ENCODE measurements around the gene DIAPH2.

Gene DIAPH2

DNA sequence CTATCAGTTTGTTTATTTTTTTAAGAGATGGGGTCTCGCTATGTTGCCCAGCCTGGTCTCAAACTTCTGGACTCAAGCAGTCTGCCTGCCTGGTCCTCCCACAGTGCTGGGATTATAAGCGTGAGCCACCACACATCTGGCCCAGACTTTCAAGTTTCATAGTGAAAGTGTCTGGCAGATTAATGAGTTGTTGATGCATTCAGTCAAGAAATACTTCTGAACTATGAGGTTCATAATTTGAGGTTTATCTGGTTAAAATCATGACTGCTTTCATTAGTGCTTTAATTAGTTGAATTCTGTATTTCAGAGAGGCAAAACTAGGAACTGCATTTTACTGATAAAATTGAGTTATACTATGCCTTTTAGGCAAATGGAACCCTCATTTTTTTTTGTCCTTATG is 837.7 kb downstream of the DIAPH2 start:
- no peak for DNase-seq

DNA sequence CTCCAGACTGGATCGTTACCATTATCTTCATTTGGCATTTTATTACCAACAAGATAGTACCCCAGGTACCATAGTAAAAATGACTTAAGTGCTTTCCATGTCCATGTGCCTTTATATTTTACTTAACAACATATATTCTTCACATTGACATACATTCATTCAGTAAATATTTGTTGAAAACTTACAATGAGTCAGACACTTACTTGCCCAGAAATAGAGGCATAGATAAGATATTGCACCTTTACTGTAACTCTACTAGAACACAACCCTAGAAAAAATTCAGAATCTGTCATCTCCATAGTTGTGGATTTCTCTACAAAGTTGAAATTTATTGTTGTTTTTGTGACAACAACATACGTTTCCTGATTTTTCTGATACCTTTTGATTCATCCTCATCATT is 839.7 kb downstream of the DIAPH2 start:
- no peak for DNase-seq

DNA sequence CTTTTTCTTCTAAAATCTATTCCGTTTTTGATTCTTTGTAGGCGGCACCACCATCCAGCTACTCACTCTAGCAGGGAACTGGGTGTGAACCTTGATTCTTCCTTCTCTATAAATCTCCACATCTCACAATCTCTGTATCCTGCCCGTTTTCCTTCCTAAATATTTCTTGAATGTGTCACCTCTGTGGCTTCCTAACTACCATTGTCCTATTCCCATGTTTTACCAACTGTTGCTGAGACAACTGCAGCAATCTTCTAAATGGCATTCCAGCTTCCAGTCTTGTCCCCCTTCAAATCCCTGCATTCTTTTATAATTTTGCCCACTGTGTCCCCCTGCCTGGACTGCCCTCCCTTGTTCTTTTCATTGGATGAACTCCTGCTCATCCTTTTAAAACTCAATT is 840.4 kb downstream of the DIAPH2 start:
- no peak for DNase-seq

DNA sequence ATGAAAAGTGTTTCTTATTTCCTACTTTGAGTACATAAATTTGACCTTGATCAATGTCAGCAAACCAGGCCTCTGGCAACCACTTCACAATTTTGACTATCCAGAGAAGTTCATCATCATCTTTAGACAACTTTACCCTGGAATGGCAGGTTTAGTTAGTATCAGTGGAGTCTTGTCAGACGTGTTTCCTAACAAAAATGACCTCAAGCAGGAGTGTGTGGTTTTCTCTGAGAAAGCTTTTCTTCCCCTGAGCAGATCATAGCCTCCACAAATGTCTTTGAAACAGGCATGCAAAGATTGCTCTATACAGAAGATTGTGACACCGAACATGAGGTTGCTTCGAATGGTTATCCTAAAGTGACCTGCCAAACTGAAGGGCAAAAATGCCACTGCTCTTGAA is 841.3 kb downstream of the DIAPH2 start:
- no peak for DNase-seq

DNA sequence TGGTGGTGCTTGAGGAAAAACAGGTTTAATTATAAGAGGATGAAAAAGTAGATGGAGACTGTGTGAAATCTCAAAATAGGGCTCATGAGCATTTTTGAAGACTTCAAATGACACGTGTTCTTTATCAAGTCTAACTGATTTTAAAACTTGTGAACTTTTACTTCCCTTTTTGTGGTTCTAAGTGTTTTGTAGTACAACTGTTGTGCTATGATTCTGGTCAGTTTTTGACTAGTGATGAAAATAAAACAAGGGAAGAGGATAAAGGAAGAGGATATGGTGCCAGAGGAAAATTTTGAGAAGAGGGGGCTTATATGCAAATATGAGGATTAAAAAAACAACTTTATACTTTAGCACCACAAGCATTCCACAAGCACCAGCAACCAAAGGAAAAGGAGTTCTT is 843.1 kb downstream of the DIAPH2 start:
- no peak for DNase-seq

DNA sequence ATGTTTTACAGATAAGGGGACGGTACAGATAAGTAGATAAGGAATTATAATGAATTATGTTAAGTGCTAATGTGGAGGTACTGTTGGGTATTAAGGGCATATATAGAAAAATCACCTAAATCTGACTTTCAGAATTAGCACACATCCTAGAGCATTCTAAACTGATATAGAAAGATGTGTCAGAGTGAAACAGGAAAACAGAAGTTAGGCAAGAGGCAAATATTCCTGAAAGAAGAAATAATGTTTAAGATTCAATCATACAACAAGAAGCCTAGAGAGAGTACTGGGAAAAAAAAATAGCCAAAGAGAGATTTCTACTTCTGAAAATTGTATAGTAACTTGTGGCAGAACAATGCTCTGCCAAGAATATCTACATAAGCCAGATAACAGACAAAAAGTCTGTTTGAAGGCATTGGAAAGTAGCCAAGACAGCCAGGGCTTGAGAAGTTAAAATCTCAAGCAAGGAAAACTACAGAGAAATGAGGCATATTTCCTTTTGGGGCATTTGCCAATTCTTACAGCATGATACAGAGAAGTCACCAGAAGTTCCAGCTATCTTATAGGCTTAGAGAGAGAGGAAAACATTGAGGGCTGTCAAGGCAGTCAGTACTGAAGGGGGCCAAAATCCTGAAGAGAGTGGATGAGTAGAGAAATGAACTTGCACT is 845.0 kb downstream of the DIAPH2 start:
- DNase-seq: no peak

DNA sequence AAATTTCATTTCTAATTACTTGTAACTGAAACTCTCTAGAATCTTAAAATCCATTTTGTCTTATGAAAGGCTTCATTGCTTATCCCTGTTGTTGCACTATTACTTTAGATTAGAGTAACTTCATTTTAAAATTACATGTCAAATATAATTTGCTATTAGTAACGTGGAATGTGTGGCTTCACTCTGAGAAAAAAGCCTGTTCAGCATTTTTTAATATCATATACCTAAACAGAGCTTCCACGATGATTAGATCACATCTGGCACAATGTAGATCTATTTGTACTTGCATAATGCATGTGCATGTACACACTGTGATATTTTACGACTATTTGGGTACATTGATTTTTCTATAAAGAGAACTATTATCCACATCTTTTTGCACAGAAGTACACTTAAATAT is 847.2 kb downstream of the DIAPH2 start:
- DNase-seq: no peak

DNA sequence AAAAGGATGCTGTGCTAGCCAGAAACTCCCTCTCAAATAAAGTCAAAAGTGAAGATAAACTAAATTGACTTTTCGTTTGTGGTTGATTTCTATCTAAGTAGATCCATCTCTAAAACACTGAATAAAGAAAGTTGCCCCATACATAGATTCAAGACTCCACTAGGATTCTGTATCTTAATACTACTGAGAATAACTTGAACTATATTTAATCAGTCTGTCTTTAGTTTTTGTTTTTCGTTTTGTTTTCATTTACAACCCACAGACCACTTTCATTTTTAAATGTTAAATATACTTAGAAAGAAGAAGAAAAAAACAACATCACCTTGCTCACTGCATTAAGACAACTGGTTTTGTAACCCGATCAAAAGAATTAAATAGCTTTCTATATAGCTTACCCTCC is 854.1 kb downstream of the DIAPH2 start:
- DNase-seq: no peak

DNA sequence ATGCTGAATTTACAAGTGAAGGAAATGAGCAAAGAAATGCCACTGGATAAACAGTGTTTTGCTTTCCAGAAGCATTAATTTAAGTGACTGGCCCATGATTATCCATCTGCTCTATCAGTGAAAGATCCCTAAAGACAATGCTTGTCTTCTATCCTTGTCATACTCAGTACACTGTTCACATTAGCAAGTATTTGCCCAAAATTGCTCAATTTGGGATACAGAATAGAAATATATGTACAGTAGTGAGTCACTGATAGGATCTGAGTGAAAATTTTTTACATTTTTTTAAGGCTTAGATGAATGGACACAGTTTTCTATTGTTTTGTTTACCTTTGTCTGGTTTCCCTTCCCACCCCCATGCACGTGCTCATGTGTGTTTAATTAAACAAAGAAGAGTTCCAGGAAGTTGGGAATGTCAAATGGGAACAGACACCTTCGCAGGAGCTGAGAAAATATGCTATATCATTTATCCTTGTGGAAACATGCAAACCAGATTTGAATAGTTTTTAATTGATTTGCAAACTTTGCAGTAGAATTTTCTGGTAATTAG is 855.4 kb downstream of the DIAPH2 start:
- no peak for DNase-seq

DNA sequence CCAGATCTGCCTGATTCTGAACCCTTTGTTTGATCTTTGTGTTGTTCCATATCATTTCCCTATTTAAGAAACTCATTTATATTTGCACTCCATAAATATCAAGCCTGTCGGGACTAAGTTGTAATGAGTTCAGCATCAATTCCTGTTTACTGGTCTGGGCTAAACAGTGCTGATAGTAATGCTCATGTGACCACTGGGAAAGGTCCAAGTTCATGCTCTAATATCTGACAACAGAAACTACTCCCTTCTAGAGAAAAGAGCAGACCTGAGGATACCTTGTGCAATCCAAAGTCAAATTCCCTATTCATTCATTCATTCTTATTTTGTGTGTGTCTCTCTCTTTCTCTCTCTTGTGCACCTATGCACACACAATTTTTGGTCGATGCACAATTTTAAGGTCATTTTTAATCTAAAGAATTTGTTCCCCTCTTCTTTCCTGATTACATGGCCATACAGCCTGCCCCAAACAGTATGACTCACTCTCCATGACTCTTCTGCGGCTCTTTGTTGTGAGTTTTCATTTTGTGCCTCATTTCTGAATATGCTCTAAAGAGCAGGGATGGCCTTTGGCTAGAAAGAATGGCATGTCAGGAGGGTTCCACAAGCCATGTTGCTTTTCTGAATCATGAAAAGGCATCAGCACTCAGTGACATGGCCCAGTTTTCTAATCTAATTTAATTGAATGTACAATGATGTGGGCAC is 863.4 kb downstream of the DIAPH2 start:
- no peak for DNase-seq

DNA sequence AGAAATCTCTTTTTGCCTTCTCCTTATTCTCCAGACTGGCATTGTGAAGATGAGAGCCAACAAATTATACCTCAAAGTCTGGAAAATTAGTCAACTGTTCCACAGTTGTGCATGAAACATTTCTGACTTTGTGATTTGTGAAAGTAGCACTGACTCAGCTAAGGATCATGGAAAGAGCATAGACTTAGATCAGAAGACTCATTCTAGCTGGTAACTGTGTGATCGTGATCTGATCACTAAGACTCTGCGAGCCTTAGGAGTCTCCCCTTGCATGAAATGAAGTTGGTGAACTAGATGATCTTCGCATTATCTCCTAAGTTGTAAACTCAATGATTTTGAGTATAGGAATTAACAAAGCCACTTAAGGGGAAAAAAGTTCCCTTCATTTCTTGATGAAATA is 867.2 kb downstream of the DIAPH2 start:
- no peak for DNase-seq

DNA sequence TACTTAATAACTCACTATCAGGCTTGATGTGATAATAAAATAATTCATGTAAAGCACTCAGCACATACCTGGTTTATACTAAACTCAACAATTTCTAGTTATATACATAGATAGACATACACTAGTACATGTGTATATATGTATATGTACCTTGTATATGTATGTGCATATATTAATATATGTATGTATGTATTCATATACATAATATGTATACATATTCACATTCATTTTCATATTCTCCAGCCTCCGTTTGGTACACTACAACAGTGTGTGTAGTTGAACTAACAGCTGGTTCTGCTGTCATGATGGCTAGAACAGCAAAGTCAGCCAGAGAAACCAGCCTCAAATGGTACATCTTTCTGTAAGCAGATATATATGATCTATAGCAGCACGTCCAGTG is 869.2 kb downstream of the DIAPH2 start:
- no peak for DNase-seq

DNA sequence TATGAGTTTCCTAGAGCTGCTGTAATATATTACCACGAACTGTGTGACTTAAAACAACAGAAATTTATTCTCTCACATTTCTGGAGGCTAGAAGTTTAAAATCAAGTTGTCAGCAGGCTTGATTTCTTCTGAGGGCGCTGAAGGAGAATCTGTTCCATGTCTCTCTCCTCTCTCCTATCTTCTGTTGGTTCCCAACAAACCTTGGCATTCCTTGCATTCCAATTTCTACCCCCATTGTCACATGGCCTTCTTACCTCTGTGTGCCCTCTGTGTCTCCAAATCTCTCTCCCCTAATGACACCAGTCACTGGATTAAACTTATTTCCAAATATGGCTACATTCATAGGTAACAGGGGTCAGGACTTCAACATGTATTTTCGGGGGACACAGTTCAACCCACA is 871.7 kb downstream of the DIAPH2 start:
- DNase-seq: no peak

DNA sequence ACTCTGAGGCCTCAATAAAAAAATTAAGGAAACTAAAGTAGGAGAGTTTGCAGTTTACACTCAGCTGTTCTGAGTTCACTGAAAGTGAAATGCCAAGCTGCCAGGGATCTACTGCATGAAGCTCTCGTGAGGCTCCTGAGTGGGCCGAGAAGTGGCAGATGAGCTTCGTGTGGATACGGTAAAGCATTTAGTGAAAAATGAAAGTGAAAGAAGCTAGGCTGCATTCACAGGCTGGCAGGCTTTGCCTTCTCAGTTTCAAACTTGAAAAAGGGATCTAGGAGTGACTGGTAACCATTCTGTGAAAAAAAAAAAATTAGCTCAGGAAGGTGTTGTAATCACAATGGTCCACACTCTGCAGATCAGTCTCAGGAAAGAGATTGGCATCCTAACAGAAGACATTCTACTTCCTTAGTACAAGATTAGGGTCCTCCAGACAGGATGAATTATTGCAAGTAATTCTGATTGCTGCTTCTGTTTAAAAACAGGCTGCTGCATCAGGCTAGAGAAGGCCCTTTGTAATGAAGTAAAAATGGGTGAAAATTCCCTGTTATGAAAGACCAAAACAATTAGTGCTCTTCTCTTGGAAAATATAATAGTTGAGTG is 879.0 kb downstream of the DIAPH2 start:
- no peak for DNase-seq

DNA sequence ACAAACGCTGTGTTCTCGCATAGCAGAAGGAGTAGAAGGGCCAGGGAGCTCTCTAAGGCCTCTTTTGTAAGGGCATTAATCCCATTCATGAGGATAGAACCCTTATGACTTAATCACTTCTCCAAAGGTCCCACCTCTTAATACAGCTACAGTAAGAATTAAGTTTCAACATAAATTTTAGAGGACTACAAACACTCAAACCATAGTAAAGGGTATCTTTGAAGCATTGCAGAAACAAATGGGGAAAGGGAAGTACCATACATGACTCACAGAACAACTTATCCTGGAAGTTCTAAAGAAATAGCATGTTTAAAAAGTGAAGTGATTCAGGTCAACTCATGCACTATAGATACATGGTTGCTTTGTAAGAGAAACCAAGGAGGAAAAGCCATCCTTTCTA is 879.9 kb downstream of the DIAPH2 start:
- DNase-seq: no peak

DNA sequence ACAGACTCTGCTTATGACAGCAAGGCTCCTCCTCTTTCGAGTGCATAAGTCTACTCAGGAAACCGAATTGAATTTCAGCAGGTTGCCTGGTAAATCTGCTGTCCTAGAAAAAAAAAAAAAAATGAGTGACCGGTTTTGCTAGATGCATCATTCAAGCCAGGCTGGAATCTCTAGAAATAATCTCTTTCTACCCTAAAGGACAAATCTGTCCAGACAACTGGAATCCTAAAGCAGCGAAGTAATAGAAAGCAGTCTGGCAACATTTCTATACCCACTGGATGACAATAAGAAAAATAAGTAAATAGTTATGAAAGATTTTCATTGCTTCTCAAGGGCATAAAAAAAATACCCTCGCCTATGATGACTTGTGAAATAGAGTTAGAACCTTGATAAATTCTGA is 902.5 kb downstream of the DIAPH2 start:
- no peak for DNase-seq

DNA sequence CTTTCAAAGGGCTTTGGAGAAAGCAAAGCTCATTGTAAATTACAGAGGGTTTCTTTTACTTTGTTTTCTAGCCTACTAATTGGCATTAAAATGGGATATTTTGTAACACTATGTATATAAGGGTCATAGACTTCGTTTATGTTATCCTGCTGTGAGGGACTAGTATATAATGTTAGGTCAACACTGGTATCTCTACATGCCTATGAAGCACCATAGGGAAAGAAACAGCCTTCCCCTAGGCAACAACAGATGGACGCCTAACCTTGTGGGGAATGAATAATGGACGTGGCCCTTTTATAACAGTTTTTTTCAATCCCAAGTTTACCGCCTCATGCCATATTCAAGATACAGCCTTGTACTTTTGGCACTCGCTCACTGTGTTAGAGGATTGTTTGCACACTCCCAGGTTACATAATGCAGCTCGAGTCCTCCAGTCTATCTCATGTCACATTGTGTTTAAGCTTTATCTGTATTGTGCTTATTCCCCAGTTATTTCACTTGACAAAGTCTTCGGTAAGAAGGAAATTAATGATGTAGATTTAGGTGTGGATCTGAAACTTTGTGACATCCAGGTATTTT is 910.1 kb downstream of the DIAPH2 start:
- no peak for DNase-seq

DNA sequence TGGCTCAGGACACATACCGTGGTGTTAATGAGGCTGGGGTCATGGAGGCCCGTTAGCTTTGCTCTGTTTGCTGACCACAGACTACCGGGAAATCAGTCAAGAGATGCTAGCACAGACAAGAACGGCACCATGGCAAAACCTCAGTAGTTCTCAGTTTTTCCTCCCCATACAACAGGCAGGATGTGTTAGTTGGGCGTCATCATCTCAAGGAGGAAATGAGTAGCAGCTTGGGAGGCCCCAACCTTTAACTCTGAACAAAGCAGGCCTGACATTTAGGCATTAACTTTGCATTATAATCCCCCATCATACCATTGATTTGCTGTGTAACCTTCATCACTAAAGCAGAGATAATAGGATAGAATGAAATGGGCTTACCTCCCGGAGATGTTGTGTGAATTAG is 913.3 kb downstream of the DIAPH2 start:
- DNase-seq: no peak

DNA sequence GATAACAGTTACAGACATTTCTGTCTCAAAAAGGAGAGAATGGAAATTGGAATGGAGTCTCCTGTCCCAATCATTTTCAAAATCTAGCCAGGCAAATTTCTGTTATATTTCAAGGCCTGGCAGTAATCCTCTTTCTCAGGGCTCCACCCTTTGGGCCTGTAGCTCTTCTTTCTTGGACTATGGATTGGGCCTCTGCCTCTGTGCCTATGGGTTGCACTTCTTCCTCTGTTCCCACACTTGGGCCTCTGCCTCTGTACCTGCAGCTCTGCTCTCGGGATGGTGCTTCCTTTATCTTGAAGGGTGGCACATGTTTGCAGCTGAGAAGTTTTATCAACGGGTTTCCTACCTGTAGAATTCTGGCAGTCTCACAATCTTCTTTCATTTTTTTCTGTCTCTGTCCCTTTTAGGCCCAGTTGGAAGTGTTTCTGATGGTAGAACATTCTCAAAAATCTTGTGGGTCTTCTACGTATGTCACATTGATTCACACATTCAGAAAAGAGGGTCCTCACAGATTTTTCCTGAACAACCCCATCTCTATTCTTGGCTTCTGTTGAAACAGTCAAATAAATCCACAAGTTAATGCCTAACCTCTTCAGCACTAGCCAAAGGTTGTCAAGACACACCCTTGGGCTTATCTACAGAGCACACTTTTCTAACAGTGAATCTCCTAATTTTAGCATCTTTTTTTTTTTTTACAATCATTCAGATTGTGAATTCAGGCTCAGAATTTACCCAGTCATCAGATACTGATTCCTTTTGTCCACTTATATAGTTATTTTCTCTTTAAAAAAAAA is 918.0 kb downstream of the DIAPH2 start:
- DNase-seq: no peak

DNA sequence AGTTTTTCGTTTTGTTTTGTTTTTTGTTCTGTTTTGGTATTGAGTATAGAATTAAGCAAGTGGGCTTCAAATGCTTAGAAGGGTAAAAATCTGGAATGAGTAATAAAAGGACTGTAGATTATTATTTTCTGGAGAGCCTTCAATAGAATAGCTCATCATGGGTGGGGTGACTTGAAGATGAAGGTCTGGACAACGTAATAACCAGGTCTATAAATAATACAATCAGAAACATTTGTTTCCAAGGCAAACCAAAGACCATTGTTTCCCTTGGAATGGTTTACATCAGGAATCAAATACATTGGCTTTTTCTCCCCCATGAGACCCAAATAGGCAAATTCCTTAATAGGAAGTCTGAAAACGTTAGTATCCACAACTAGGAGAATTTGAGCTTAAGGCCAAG is 920.6 kb downstream of the DIAPH2 start:
- no peak for DNase-seq

DNA sequence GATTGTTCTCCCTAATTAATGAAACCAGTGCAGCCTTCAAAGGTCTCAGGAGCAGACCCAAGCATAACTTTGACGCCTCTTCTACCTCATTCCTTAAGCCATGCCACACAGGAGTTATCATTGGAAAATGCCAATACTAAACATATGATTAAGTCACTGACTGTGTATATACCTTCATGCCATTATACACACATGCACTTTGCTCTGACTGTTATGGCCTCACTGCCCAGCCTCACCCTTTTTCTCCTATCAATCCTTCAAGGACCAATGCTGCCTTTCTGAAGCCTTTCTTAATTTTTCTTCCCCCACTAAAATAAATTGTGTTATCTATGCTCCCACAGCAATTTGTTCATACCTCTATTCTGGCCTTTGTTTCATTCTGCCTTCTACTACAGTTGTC is 924.7 kb downstream of the DIAPH2 start:
- DNase-seq: no peak

DNA sequence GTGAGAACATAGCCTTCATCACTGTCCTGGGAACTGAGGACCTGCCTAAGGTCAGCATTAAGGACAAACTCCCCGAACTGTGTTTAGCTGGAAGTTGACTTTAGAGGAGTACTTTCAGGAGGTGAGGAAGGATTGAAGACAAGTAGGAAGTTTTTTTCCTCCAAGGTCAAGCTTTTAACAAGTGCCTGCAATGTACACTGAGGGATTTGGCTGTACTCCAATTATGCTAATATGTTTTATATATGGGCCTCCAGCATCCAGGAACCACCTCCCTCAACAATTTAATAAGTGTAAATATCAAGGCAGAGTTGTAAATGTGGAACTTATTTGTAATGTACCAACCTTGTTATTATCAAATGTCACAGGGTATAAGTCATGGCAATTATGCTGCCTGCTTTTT is 925.3 kb downstream of the DIAPH2 start:
- DNase-seq: no peak

DNA sequence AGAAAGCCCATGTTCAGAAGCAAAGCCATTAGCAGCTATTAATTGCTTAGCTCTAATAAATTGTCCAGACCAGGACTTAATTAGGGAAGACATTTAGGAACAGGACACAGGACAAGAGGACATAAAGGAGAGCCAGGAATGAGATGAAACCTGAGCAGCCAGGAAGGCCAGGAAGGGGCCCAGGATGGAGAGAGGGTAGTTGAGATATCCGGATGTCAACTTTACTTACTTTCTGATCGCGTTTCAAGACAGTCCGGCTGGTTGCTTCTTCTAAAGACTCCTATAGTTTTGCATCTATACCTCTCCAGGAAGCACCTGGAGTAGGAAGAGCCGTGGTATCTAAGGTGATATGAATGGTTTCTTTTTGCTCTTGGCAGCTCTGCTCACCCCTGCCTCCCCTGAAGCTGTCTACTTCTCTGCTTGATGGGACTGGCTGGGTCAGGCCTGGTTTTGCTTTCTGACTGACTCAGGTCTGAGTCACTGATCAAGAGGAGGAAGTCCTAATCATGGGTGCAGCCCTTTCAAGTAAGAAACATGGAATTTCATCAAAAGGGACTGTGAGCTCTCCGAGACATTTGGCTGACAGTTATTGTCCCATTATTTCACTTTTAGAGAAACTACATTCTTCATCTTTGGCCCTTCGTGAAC is 932.4 kb downstream of the DIAPH2 start:
- DNase-seq: no peak

Data from SW 1271 (cell line).